ENCODE results near the gene MTCL1.
A peak's percentile ranks its signal among the peaks of the same experiment; 100 is the strongest.

Gene MTCL1

GRCh38 chr18:8705238-8705960 is at the start of gene MTCL1:
MTCL1 (plus strand) TSS chr18:8705556; CDS start chr18:8705661, 105 bp downstream.
- peak within 1 kb of the TSS; percentile 97 for H3K4me3 Mint-ChIP-seq
- peak; percentile 55 to 56 for ATAC-seq (replicated peaks)
- peaks cover 22 to 37% of the 10 kb centered on the region in 2 donors for H3K4me1 Mint-ChIP-seq
- peak; percentile 31 for DNase-seq
- peak within 1 kb of the TSS; percentile 91 for H3K27ac Mint-ChIP-seq
- no peaks in the 10 kb centered on the region for H3K9me3 Mint-ChIP-seq
- peaks cover 2 to 3% of the 10 kb centered on the region in 2 donors for H3K36me3 Mint-ChIP-seq
- peaks cover 20 to 65% of the 10 kb centered on the region in 2 donors for H3K27me3 Mint-ChIP-seq

DNA sequence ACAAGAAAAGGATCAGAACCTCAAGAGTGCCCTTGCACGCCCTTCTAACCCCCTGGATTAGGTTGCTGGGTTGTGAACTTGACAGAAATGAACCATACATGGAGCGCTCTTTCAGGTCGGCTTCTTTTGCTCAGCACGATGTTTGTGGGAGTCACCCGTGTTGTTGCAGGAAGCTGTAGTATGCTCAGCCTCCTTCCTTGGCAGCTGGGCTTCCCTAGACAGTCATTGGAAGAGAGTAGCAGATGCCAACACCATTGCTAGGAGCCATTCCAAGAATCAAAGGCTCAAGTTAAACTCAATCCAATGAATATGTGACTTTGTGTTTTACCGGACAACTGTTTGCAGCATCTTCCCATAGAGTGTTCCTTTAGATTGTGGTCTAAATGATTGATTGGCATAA is 49.1 kb upstream of the MTCL1 start:
- no peaks in the 10 kb centered on the region for H3K9me3 Mint-ChIP-seq
- no peak overlapping the region for H3K27ac Mint-ChIP-seq
- DNase-seq: no peak
- ATAC-seq (replicated peaks): no peak
- no peak overlapping the region for H3K4me3 Mint-ChIP-seq
- peaks cover 0 to 10% of the 10 kb centered on the region in 2 donors for H3K27me3 Mint-ChIP-seq
- peaks cover 2 to 5% of the 10 kb centered on the region in 2 donors for H3K4me1 Mint-ChIP-seq
- no peaks in the 10 kb centered on the region for H3K36me3 Mint-ChIP-seq

DNA sequence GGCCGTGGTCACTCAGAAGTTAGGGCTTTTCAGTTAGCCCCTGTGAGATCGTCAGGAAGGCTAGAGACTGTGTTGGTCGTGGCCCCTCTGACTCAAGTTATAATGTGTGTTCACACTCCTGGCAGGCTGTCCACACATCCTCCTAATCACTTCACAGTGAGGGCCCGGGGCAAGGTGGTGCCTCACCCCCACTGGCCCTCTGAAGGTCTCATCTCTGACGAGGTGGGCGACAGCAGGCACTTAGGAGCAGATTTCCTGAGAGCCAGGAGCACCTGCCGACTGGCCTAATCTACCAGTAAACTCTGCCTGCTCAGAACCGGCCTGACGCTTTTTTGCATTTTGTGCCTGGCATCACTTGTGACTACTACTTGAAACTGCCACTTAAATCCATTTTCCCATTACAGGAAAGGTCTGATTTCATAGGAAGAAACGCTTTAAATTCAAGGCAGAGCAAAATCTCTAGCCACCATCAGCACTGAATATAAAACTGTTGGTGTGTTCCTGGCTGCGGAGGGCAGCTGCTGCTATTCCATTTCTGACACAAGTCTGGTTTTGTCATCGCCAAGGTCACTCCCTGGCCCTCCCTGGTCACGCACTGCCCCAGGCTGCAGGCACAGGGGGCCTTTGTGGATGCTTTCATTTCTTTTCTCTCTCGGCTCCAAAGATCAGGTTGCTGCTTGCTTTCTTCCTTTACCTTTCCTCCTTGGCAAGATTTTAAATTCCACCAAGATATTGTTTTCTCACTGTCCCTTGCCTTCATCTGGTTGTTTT is 48.1 kb upstream of the MTCL1 start:
- Mint-ChIP-seq H3K9me3 (no peaks in the 10 kb centered on the region), H3K27ac (no peak overlapping the region), H3K27me3 (peaks cover 0 to 5% of the 10 kb centered on the region in 2 donors), H3K4me3 (no peak overlapping the region), H3K36me3 (no peaks in the 10 kb centered on the region), H3K4me1 (peaks cover 2 to 12% of the 10 kb centered on the region in 2 donors)
- ATAC-seq (replicated peaks) (no peak), DNase-seq (no peak)

DNA sequence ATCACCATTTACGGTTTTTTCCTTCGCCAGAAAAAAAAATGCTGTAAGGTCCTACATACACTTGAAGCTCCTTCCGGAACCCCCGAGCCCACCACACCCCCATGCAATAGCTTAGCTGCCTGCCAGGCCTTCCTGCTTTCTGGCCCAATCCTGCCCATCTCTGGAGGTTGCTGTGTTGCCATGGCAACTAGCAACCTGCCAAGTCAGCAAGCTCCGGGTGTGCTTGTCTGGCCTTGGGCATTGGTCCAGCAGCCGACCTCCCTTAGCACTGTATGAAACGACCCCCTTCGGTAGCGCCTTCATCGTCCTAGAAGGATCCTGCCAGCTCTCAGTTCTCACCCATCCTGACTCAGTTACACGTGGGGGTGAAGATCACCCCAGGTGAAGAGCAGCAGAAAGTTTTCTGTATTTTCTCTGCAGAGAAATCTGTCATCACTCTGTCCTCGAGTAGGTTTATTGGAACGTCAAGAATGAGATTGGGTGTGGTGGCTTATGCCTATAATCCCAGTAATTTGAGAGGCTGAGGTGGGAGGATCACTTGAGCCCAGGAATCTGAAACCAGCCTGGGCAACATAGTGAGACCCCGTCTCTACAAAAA is 47.4 kb upstream of the MTCL1 start:
- DNase-seq: no peak
- H3K27ac Mint-ChIP-seq: no peak overlapping the region
- peaks cover 2 to 7% of the 10 kb centered on the region in 2 donors for H3K27me3 Mint-ChIP-seq
- no peaks in the 10 kb centered on the region for H3K36me3 Mint-ChIP-seq
- no peak overlapping the region for H3K4me3 Mint-ChIP-seq
- no peak for ATAC-seq (replicated peaks)
- H3K4me1 Mint-ChIP-seq: peaks cover 2 to 12% of the 10 kb centered on the region in 2 donors
- H3K9me3 Mint-ChIP-seq: no peaks in the 10 kb centered on the region

- Mint-ChIP-seq H3K36me3 (no peaks in the 10 kb centered on the region), H3K4me3 (no peak overlapping the region), H3K9me3 (no peaks in the 10 kb centered on the region), H3K4me1 (peaks cover 2 to 12% of the 10 kb centered on the region in 2 donors), H3K27me3 (peaks cover 5 to 11% of the 10 kb centered on the region in 2 donors), H3K27ac (no peak overlapping the region)
- DNase-seq (no peak), ATAC-seq (replicated peaks) (no peak)
Measured at GRCh38 chr18:8658858-8659485, 46.4 kb upstream of the MTCL1 start.

GRCh38 chr18:8659609-8660242 is 45.6 kb upstream of the MTCL1 start:
- H3K4me3 Mint-ChIP-seq: no peak overlapping the region
- no peaks in the 10 kb centered on the region for H3K36me3 Mint-ChIP-seq
- no peaks in the 10 kb centered on the region for H3K9me3 Mint-ChIP-seq
- H3K27me3 Mint-ChIP-seq: peaks cover 5 to 11% of the 10 kb centered on the region in 2 donors
- ATAC-seq (replicated peaks) (no peak), DNase-seq (no peak)
- peaks cover 2 to 12% of the 10 kb centered on the region in 2 donors for H3K4me1 Mint-ChIP-seq
- H3K27ac Mint-ChIP-seq: no peak overlapping the region

DNA sequence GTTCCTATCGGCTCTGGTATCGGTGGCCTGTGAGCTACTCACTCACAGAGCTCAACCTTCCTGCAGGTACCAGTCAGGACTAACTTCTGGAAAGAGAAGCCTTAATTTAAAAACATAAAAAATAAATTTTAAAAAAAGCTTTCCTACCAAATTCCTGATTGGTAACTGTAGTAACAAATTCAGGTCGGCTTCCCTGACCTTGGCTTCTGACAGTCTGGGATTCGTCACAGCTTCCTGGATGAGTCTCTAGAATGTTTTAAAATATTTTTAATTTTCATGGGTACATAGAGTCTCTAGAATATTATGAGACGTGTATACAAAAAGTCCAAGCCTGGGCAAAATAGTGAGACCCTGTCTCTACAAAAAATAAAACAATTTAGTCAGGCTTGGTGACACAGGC is 45.0 kb upstream of the MTCL1 start:
- peaks cover 0 to 3% of the 10 kb centered on the region in 2 donors for H3K36me3 Mint-ChIP-seq
- H3K27ac Mint-ChIP-seq: no peak overlapping the region
- H3K4me3 Mint-ChIP-seq: no peak overlapping the region
- peaks cover 0 to 7% of the 10 kb centered on the region in 2 donors for H3K4me1 Mint-ChIP-seq
- H3K9me3 Mint-ChIP-seq: peaks cover 0 to 2% of the 10 kb centered on the region in 2 donors
- ATAC-seq (replicated peaks): no peak
- no peak for DNase-seq
- peaks cover 5 to 11% of the 10 kb centered on the region in 2 donors for H3K27me3 Mint-ChIP-seq

DNA sequence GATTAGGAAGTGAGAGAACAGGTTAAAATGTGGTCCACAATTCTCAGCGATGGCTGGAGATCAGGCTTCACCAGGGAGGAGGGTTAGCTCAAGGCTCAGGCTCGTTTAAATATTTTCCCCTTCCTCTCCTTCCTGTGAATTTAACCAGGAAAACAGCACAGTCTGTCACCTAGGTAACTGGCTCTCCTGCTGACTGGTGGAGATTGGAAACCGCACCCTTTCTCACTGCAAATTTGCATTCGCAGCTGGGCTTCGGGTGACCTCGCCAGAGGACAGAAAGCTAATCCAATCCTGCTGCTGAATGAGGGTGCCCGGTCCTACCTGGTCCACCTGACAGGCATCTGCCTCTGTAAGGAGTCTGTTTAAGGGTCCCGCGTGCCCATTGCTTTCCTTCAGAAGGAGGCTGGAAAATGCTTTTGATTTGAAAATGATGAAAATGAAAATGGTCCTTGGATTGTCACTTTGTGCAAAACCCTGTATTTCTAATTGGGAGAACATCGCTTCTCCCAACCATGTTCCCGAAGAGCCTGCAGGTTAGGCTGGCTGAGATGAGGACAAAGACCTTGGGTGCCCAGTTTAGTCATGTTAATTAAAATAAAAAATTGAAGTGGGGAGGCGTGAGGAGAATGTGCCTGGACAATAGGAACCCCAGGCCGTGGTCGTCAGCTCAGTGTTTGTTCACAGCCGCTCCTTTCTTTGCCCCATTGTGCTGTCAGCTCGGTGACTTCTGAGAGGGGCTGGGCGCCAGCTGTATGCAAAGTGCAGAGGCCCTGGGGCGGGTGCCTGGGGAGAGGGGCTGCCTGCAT is 43.4 kb upstream of the MTCL1 start:
- DNase-seq (no peak), ATAC-seq (replicated peaks) (peak in 1 of 2 donors; percentile 14)

DNA sequence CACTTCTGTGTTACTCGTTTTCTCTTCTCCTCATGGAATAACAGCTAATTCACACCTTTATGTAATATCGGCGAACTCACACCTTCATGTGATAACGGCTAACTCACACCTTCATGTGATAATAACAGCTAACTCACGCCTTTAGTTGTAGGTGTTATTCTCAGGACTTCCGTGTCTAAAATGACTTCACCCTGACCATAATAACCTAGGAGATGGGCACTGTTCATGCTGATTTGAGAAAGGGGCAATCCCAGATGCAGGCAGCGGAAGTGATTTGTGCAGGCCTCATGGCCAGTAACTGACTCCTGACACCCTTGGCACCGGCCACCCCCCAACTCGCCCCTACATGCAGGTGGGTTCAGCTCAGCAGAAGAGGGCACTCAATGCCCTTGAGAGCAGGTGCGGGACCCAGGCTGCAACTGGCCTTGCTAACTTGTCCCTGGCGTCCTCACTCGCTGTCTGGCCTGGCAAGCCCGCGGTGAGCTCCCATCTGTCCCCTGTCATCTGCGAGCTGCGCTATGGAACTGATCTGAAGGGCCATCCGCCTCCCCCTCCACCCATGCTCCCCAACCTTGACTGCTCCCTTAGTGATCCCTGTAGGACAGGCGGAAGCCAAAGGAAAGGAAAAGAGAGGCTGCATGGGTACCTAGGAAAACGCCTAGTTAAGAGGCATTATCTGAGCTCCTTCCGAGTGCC is 42.6 kb upstream of the MTCL1 start:
- H3K4me1 Mint-ChIP-seq: peaks cover 0 to 7% of the 10 kb centered on the region in 2 donors
- H3K27ac Mint-ChIP-seq: no peak overlapping the region
- no peak for DNase-seq
- no peak for ATAC-seq (replicated peaks)
- H3K9me3 Mint-ChIP-seq: peaks cover 0 to 2% of the 10 kb centered on the region in 2 donors
- H3K4me3 Mint-ChIP-seq: no peak overlapping the region
- peaks cover 0 to 3% of the 10 kb centered on the region in 2 donors for H3K36me3 Mint-ChIP-seq
- H3K27me3 Mint-ChIP-seq: peaks cover 5 to 11% of the 10 kb centered on the region in 2 donors

More for the DNA sequence above, 43.4 kb upstream of the MTCL1 start:
- Mint-ChIP-seq H3K9me3 (peaks cover 0 to 2% of the 10 kb centered on the region in 2 donors), H3K27ac (no peak overlapping the region), H3K4me3 (no peak overlapping the region), H3K4me1 (peaks cover 0 to 7% of the 10 kb centered on the region in 2 donors), H3K36me3 (peaks cover 0 to 3% of the 10 kb centered on the region in 2 donors), H3K27me3 (peaks cover 5 to 11% of the 10 kb centered on the region in 2 donors)

DNA sequence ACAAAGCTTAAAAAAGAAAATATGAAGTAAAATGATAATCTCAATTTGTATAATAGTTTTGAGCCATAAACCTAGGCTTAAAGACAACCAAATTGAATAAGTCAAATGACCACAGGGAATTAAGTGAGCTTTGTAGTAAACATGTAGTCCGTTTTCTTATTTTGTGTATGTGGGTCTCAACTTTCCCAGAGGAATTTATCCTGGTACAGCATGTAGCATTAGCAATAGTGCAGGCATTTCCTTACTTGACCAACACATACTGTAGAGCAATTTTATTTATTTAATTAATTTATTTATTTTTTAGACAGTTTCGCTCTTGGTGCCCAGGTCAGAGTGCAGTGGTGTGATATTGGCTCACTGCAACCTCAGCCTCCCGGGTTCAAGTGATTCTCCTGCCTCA is 37.5 kb upstream of the MTCL1 start:
- peaks cover 0 to 3% of the 10 kb centered on the region in 2 donors for H3K36me3 Mint-ChIP-seq
- peaks cover 4 to 5% of the 10 kb centered on the region in 2 donors for H3K27me3 Mint-ChIP-seq
- DNase-seq (no peak), ATAC-seq (replicated peaks) (no peak)
- H3K4me1 Mint-ChIP-seq: no peaks in the 10 kb centered on the region
- H3K27ac Mint-ChIP-seq: no peak overlapping the region
- H3K4me3 Mint-ChIP-seq: no peak overlapping the region
- peaks cover 0 to 2% of the 10 kb centered on the region in 2 donors for H3K9me3 Mint-ChIP-seq

DNA sequence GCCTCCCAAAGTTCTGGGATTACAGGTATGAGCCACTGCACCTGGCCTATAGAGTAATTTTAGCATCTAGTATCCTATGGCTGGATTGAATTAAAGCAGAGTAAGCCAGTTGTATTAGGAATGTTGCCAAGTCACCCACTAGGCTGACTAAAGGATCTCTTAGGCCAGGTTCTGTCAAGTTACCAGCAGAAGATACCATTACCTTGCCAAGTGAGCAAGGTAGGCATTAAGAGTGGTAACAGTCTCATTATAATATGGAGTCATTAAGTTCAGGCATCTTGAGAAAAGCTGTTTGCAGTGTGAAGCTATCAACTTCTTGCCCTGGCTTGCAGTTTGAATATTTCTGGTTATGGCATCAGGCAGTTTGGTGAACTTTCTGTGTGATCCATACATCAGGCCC is 37.0 kb upstream of the MTCL1 start:
- DNase-seq (no peak), ATAC-seq (replicated peaks) (no peak)
- no peaks in the 10 kb centered on the region for H3K4me1 Mint-ChIP-seq
- peaks cover 0 to 3% of the 10 kb centered on the region in 2 donors for H3K36me3 Mint-ChIP-seq
- H3K27ac Mint-ChIP-seq: no peak overlapping the region
- no peak overlapping the region for H3K4me3 Mint-ChIP-seq
- H3K9me3 Mint-ChIP-seq: peaks cover 0 to 2% of the 10 kb centered on the region in 2 donors
- H3K27me3 Mint-ChIP-seq: no peaks in the 10 kb centered on the region

GRCh38 chr18:8669571-8669970 is 35.8 kb upstream of the MTCL1 start:
- H3K27ac Mint-ChIP-seq: no peak overlapping the region
- H3K4me3 Mint-ChIP-seq: no peak overlapping the region
- DNase-seq (no peak), ATAC-seq (replicated peaks) (no peak)
- no peaks in the 10 kb centered on the region for H3K27me3 Mint-ChIP-seq
- H3K9me3 Mint-ChIP-seq: peaks cover 4 to 8% of the 10 kb centered on the region in 2 donors
- no peaks in the 10 kb centered on the region for H3K4me1 Mint-ChIP-seq
- H3K36me3 Mint-ChIP-seq: peaks cover 0 to 3% of the 10 kb centered on the region in 2 donors
